HG02970 (cell line): ENCODE results near the gene JAGN1.

ENCODE experiments used
- ATAC-seq: cut with Tn5 transposase; IDR thresholded peaks from one replicate; pipeline ENCODE4 v1.9.1; 2021; ENCODE audit warnings: mild to moderate bottlenecking, moderate library complexity, moderate number of reproducible peaks; ENCODE audit not compliant: unreplicated experiment, low FRiP score

JAGN1 gene

GRCh38 chr3:9942934-9943690, 52.7 kb downstream of the JAGN1 start:
- ATAC-seq: no peak
